ENCODE measurements around the gene CSF3R. TPM values are rescaled to one million over a fixed set of nuclear protein-coding genes. Genes with fewer than 3 reads are reported as not detected.
"Not testable (repeated sequence)": the region's sequence is repeated elsewhere in the genome, so short reads cannot be mapped to it uniquely, and the experiment has no call there.

Gene CSF3R
- total and polyA plus RNA-seq, 8 donors: 1.6 to 30.9 (median 12.7) TPM; not detected in 1

GRCh38 chr1:36506276-36506920 is 23.7 kb upstream of the CSF3R start:
- peaks cover 0 to 36% (median 3%) of the 10 kb centered on the region in 3 donors for H3K27me3 ChIP-seq

GRCh38 chr1:36503733-36504132 is 21.0 kb upstream of the CSF3R start:
- Histone ChIP-seq H3K4me3 (no peak overlapping the region), H3K27me3 (peaks cover 0 to 23% (median 3%) of the 10 kb centered on the region in 3 donors), H3K4me1 (no peaks in the 10 kb centered on the region), H3K36me3 (no peaks in the 10 kb centered on the region), H3K9me3 (no peaks in the 10 kb centered on the region), H3K27ac (no peak overlapping the region)
- DNase-seq: no peak
- no peak for TF ChIP-seq EP300 (IDR thresholded peaks at IDR 0.05)
- no peak for TF ChIP-seq POLR2AphosphoS5 (IDR thresholded peaks at IDR 0.05)
- no peak for TF ChIP-seq POLR2A (IDR thresholded peaks at IDR 0.05)
- no peak for TF ChIP-seq CTCF (IDR thresholded peaks at IDR 0.05)
- intact Hi-C loops (cut with DNase I; ENCODE audit: low total_unique reads): no loop called here
- WGBS, 5 donors: 40 to 79% (median 65%) methylated on average over 1 of the region's 1 CpG

More at GRCh38 chr1:36506276-36506920, 23.7 kb upstream of the CSF3R start:
- H3K36me3 ChIP-seq: no peaks in the 10 kb centered on the region
- intact Hi-C loops (cut with DNase I; ENCODE audit: low total_unique reads): no loop called here
- H3K4me1 ChIP-seq: no peaks in the 10 kb centered on the region
- TF ChIP-seq POLR2A (IDR thresholded peaks at IDR 0.05) (no peak), CTCF (IDR thresholded peaks at IDR 0.05) (no peak), POLR2AphosphoS5 (IDR thresholded peaks at IDR 0.05) (no peak), EP300 (IDR thresholded peaks at IDR 0.05) (no peak)
- no peak for DNase-seq
- H3K4me3 ChIP-seq: no peak overlapping the region
- 56 to 69% (median 63%) methylated on average over 5 of the region's 5 CpGs for WGBS, 5 donors
- H3K27ac ChIP-seq: no peak overlapping the region
- no peaks in the 10 kb centered on the region for H3K9me3 ChIP-seq

GRCh38 chr1:36503159-36503558 is 20.4 kb upstream of the CSF3R start:
- Histone ChIP-seq H3K4me1 (no peaks in the 10 kb centered on the region), H3K27ac (no peak overlapping the region), H3K9me3 (no peaks in the 10 kb centered on the region), H3K27me3 (peaks cover 0 to 23% (median 3%) of the 10 kb centered on the region in 3 donors), H3K4me3 (no peak overlapping the region), H3K36me3 (no peaks in the 10 kb centered on the region)
- TF ChIP-seq CTCF (IDR thresholded peaks at IDR 0.05) (no peak), POLR2AphosphoS5 (IDR thresholded peaks at IDR 0.05) (no peak), POLR2A (IDR thresholded peaks at IDR 0.05) (no peak), EP300 (IDR thresholded peaks at IDR 0.05) (no peak)
- intact Hi-C loops (cut with DNase I; ENCODE audit: low total_unique reads): no loop called here
- WGBS, 5 donors: 25 to 57% (median 31%) methylated on average over 1 of the region's 1 CpG
- no peak for DNase-seq

- H3K9me3 ChIP-seq: no peaks in the 10 kb centered on the region
- no peaks in the 10 kb centered on the region for H3K36me3 ChIP-seq
- no peaks in the 10 kb centered on the region for H3K4me1 ChIP-seq
- H3K27ac ChIP-seq: no peak overlapping the region
- H3K27me3 ChIP-seq: peaks cover 0 to 19% (median under 1%) of the 10 kb centered on the region in 3 donors
- 70 to 91% (median 75%) methylated on average over 2 of the region's 2 CpGs for WGBS, 5 donors
- intact Hi-C loops (cut with DNase I; ENCODE audit: low total_unique reads): no loop called here
- no peak for DNase-seq
- no peak overlapping the region for H3K4me3 ChIP-seq
- TF ChIP-seq EP300 (IDR thresholded peaks at IDR 0.05) (no peak), CTCF (IDR thresholded peaks at IDR 0.05) (no peak), POLR2AphosphoS5 (IDR thresholded peaks at IDR 0.05) (no peak), POLR2A (IDR thresholded peaks at IDR 0.05) (no peak)
Observed at GRCh38 chr1:36502616-36503015, 19.9 kb upstream of the CSF3R start.

GRCh38 chr1:36501911-36502310 is 19.2 kb upstream of the CSF3R start:
- DNase-seq; H3K4me3 ChIP-seq; H3K9me3 ChIP-seq; intact Hi-C loops (cut with DNase I; ENCODE audit: low total_unique reads); H3K4me1 ChIP-seq; H3K27ac ChIP-seq; H3K36me3 ChIP-seq: not testable (repeated sequence)
- WGBS, 5 donors: 83 to 93% (median 86%) methylated on average over 4 of the region's 4 CpGs
- peaks cover 0 to 12% (median 0%) of the 10 kb centered on the region in 3 donors for H3K27me3 ChIP-seq

All from stomach (tissue), 9 donors.